MM.1S (cell line): ENCODE measurements around the gene IMMP2L.

ENCODE experiments used
- DNase-seq: peaks from one replicate; pipeline ENCODE4 v3.0.0-alpha.2; 2015
- H2AFZ ChIP-seq: fragments of 300-600 bp; sonication (generic); 2 replicates; pipeline ENCODE4 v1.6.0; 2016; ENCODE audit warnings: antibody characterized with exemption, low read length
- H3F3A ChIP-seq: fragments of 300-600 bp; sonication (generic); 2 replicates; pipeline ENCODE4 v1.6.1; 2016; ENCODE audit warnings: mild to moderate bottlenecking, antibody characterized with exemption, low read length, moderate library complexity, mixed read lengths; ENCODE audit not compliant: insufficient read depth
- H3K27ac ChIP-seq: fragments of 300-600 bp; sonication (generic); 2 replicates; pipeline ENCODE4 v1.5.1; 2016; ENCODE audit warnings: mild to moderate bottlenecking, low read length
- H3K27me3 ChIP-seq: fragments of 300-600 bp; sonication (generic); replicated peaks from 2 replicates; pipeline ENCODE4 v1.6.0; 2016; ENCODE audit warnings: low read length; ENCODE audit not compliant: insufficient read depth
- H3K36me3 ChIP-seq: fragments of 300-600 bp; sonication (generic); replicated peaks from 2 replicates; pipeline ENCODE4 v1.6.1; 2016; ENCODE audit warnings: mild to moderate bottlenecking, low read length, mixed read lengths; ENCODE audit not compliant: insufficient read depth
- H3K4me1 ChIP-seq: fragments of 300-600 bp; sonication (generic); 2 replicates; pipeline ENCODE4 v1.6.1; 2016; ENCODE audit warnings: low read length, mixed read lengths
- H3K4me2 ChIP-seq: fragments of 300-600 bp; sonication (generic); 2 replicates; pipeline ENCODE4 v1.6.0; 2016; ENCODE audit warnings: low read depth, low read length
- H3K4me3 ChIP-seq: fragments of 300-600 bp; sonication (generic); 2 replicates; pipeline ENCODE4 v1.5.1; 2016; ENCODE audit warnings: low read length, mixed read lengths
- H3K79me2 ChIP-seq: fragments of 300-600 bp; sonication (generic); 2 replicates; pipeline ENCODE4 v1.6.1; 2016; ENCODE audit warnings: mixed run types, low read length, mixed read lengths
- H3K9ac ChIP-seq: fragments of 300-600 bp; sonication (generic); 2 replicates; pipeline ENCODE4 v1.6.1; 2016; ENCODE audit warnings: low read length, mixed read lengths
- H3K9me2 ChIP-seq: fragments of 300-600 bp; sonication (generic); replicated peaks from 2 replicates; pipeline ENCODE4 v1.6.1; 2016; ENCODE audit warnings: mild to moderate bottlenecking, low read length, mixed read lengths; ENCODE audit not compliant: insufficient read depth
- H3K9me3 ChIP-seq: fragments of 300-600 bp; sonication (generic); replicated peaks from 2 replicates; pipeline ENCODE4 v1.6.1; 2016; ENCODE audit warnings: mild to moderate bottlenecking, low read length, mixed read lengths; ENCODE audit not compliant: insufficient read depth
- H4K20me1 ChIP-seq: fragments of 300-600 bp; sonication (generic); 2 replicates; pipeline ENCODE4 v1.6.1; 2016; ENCODE audit warnings: mild to moderate bottlenecking, low read length, moderate library complexity, mixed read lengths; ENCODE audit not compliant: insufficient read depth
- EZH2 ChIP-seq: fragments of 300-600 bp; sonication (generic); optimal IDR thresholded peaks from 2 replicates; pipeline ENCODE3; 2017; ENCODE audit warnings: low read depth, mild to moderate bottlenecking, antibody characterized with exemption, low read length, mixed read lengths
- EZH2phosphoT487 ChIP-seq: fragments of 300-600 bp; sonication (generic); IDR thresholded peaks from 2 replicates; pipeline ENCODE4 v1.6.1; 2018; ENCODE audit warnings: antibody characterized with exemption, low read length
- TF ChIP-seq, protein P1 (sequence below): fragments of 300-600 bp; sonication (generic); IDR thresholded peaks from 2 replicates; pipeline ENCODE4 v1.5.1; 2016; ENCODE audit warnings: antibody characterized with exemption, low read length, mixed read lengths

Gene IMMP2L

GRCh38 chr7:110943701-110944345 lies 618.5 kb downstream of the IMMP2L start:
- no peaks in the 10 kb centered on the region for H3F3A ChIP-seq
- no peak overlapping the region for H3K4me2 ChIP-seq
- no peak overlapping the region for H3K4me3 ChIP-seq
- no peaks in the 10 kb centered on the region for H3K9me2 ChIP-seq
- no peaks in the 10 kb centered on the region for H3K4me1 ChIP-seq
- no peaks in the 10 kb centered on the region for H4K20me1 ChIP-seq
- H3K27me3 ChIP-seq: no peaks in the 10 kb centered on the region
- H3K27ac ChIP-seq: no peak overlapping the region
- H3K79me2 ChIP-seq: no peaks in the 10 kb centered on the region
- DNase-seq: no peak
- no peak overlapping the region for H3K9ac ChIP-seq
- TF ChIP-seq, protein P1, sequence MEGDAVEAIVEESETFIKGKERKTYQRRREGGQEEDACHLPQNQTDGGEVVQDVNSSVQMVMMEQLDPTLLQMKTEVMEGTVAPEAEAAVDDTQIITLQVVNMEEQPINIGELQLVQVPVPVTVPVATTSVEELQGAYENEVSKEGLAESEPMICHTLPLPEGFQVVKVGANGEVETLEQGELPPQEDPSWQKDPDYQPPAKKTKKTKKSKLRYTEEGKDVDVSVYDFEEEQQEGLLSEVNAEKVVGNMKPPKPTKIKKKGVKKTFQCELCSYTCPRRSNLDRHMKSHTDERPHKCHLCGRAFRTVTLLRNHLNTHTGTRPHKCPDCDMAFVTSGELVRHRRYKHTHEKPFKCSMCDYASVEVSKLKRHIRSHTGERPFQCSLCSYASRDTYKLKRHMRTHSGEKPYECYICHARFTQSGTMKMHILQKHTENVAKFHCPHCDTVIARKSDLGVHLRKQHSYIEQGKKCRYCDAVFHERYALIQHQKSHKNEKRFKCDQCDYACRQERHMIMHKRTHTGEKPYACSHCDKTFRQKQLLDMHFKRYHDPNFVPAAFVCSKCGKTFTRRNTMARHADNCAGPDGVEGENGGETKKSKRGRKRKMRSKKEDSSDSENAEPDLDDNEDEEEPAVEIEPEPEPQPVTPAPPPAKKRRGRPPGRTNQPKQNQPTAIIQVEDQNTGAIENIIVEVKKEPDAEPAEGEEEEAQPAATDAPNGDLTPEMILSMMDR: no peak
- TF ChIP-seq EZH2phosphoT487 (no peak), EZH2 (no peak)
- H2AFZ ChIP-seq: no peak overlapping the region
- H3K36me3 ChIP-seq: no peaks in the 10 kb centered on the region
- H3K9me3 ChIP-seq: no peaks in the 10 kb centered on the region

- no peak for DNase-seq
- H4K20me1 ChIP-seq: no peaks in the 10 kb centered on the region
- H3K4me1 ChIP-seq: no peaks in the 10 kb centered on the region
- H2AFZ ChIP-seq: no peak overlapping the region
- H3K4me3 ChIP-seq: no peak overlapping the region
- no peaks in the 10 kb centered on the region for H3K9me3 ChIP-seq
- H3K4me2 ChIP-seq: no peak overlapping the region
- no peaks in the 10 kb centered on the region for H3K36me3 ChIP-seq
- H3K27me3 ChIP-seq: no peaks in the 10 kb centered on the region
- no peak for TF ChIP-seq EZH2
- TF ChIP-seq EZH2phosphoT487: no peak
- TF ChIP-seq, protein P1: no peak
- no peaks in the 10 kb centered on the region for H3K9me2 ChIP-seq
- H3F3A ChIP-seq: no peaks in the 10 kb centered on the region
- no peak overlapping the region for H3K27ac ChIP-seq
- no peaks in the 10 kb centered on the region for H3K79me2 ChIP-seq
- no peak overlapping the region for H3K9ac ChIP-seq
Observed at GRCh38 chr7:110941385-110941784, 620.9 kb downstream of the IMMP2L start.

- Histone ChIP-seq H3K36me3 (no peaks in the 10 kb centered on the region), H3K79me2 (no peaks in the 10 kb centered on the region), H3F3A (no peaks in the 10 kb centered on the region), H3K9me2 (no peaks in the 10 kb centered on the region), H3K9ac (no peak overlapping the region), H3K9me3 (no peaks in the 10 kb centered on the region), H4K20me1 (no peaks in the 10 kb centered on the region), H3K27me3 (no peaks in the 10 kb centered on the region), H3K4me1 (no peaks in the 10 kb centered on the region), H3K4me2 (no peak overlapping the region), H3K27ac (no peak overlapping the region), H2AFZ (no peak overlapping the region), H3K4me3 (no peak overlapping the region)
- TF ChIP-seq EZH2phosphoT487 (no peak), EZH2 (no peak)
- TF ChIP-seq, protein P1: no peak
- DNase-seq: no peak
Observed at GRCh38 chr7:110940756-110941155, 621.5 kb downstream of the IMMP2L start.
